HepG2 (cell line): ENCODE measurements around the gene RBM47.

Experiments
- ARNT ChIP-seq: fragments of 450-650 bp; IDR thresholded peaks from 2 replicates; pipeline ENCODE4 v1.6.1; 2017
- HDAC6 ChIP-seq: fragments of 200-600 bp; sonication (generic); IDR thresholded peaks from 2 replicates; pipeline ENCODE4 v1.7.0; 2017; ENCODE audit warnings: mild to moderate bottlenecking, antibody characterized with exemption, low read length, low read depth
- HNRNPH1 ChIP-seq: fragments of 200-400 bp; formaldehyde crosslinking; optimal IDR thresholded peaks from 2 replicates; pipeline ENCODE3; 2017; ENCODE audit warnings: mild to moderate bottlenecking, low read depth, low read length
- SMC3 ChIP-seq: IDR thresholded peaks from 2 replicates; pipeline ENCODE4 v1.6.1; 2011; ENCODE audit warnings: low read length, improper control_type of control experiment
- TP53 ChIP-seq: sonication (generic); formaldehyde crosslinking; conservative IDR thresholded peaks from 2 replicates; pipeline ENCODE4 v1.4.0; 2020; ENCODE audit warnings: missing genetic modification reagents
- ZBTB1 ChIP-seq: sonication (generic); formaldehyde crosslinking; IDR thresholded peaks from 2 replicates; pipeline ENCODE4 v1.4.0; 2020; ENCODE audit warnings: missing genetic modification reagents, borderline replicate concordance
- ZNF232 ChIP-seq: sonication (generic); formaldehyde crosslinking; IDR thresholded peaks from 2 replicates; pipeline ENCODE4 v1.4.0; 2020; ENCODE audit warnings: missing genetic modification reagents, borderline replicate concordance
- ZNF274 ChIP-seq: sonication (generic); formaldehyde crosslinking; IDR thresholded peaks from 2 replicates; pipeline ENCODE4 v1.5.1; 2020; ENCODE audit warnings: mild to moderate bottlenecking, missing genetic modification reagents
- ZNF605 ChIP-seq: sonication (generic); formaldehyde crosslinking; IDR thresholded peaks from 2 replicates; pipeline ENCODE4 v1.8.0; 2022; ENCODE audit warnings: mild to moderate bottlenecking, missing genetic modification reagents
- TF ChIP-seq, protein P1 (sequence below): sonication (generic); formaldehyde crosslinking; IDR thresholded peaks from 2 replicates; pipeline ENCODE4 v1.5.0; 2020; ENCODE audit warnings: mild to moderate bottlenecking, missing genetic modification reagents, moderate library complexity

DNA sequence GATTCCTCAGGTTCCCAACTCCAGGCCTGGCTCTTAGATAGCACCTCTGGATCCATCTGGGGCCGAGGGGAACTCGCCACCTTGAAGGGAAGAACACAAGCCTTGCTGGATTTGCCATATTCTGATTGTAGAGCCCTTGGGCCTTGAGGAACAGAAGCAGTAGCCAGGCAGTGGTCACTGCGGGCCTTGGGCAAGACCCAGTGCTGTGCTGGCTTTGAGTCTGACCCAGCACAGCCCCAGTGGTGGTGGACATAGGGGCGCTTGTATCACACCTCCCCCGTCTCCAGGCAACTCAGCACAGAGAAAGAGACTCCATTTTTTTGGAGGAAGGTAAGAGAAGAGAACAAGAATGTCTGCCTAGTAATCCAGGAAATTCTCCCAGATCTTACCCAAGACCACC, 249.0 kb downstream of the RBM47 start:
- TF ChIP-seq ARNT (no peak), ZNF232 (CRISPR knock-in tag) (no peak), ZBTB1 (CRISPR knock-in tag) (no peak), HDAC6 (no peak), ZNF605 (no peak), TP53 (CRISPR knock-in tag) (no peak), HNRNPH1 (no peak), SMC3 (no peak), ZNF274 (CRISPR knock-in tag) (no peak)
- TF ChIP-seq, protein P1, sequence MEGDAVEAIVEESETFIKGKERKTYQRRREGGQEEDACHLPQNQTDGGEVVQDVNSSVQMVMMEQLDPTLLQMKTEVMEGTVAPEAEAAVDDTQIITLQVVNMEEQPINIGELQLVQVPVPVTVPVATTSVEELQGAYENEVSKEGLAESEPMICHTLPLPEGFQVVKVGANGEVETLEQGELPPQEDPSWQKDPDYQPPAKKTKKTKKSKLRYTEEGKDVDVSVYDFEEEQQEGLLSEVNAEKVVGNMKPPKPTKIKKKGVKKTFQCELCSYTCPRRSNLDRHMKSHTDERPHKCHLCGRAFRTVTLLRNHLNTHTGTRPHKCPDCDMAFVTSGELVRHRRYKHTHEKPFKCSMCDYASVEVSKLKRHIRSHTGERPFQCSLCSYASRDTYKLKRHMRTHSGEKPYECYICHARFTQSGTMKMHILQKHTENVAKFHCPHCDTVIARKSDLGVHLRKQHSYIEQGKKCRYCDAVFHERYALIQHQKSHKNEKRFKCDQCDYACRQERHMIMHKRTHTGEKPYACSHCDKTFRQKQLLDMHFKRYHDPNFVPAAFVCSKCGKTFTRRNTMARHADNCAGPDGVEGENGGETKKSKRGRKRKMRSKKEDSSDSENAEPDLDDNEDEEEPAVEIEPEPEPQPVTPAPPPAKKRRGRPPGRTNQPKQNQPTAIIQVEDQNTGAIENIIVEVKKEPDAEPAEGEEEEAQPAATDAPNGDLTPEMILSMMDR (CRISPR knock-in tag) = no peak
